Endothelial cell of umbilical vein (primary cell): ENCODE measurements around the gene SEC61A1.

Experiments used
- POLR2AphosphoS5 ChIP-seq: IDR thresholded peaks from 2 replicates; pipeline ENCODE4 v1.6.1; 2012; ENCODE audit warnings: low read depth, mild to moderate bottlenecking, control low read depth, low read length, moderate library complexity; ENCODE audit not compliant: insufficient read depth
- TF ChIP-seq, protein P1 (sequence below), 2 donors: IDR thresholded peaks; 1 replicate in 1 of 2; 2 replicates in 1 of 2; pipeline ENCODE4 v1.5.1; 2011; ENCODE audit warnings: low read length in 2 of 2, mild to moderate bottlenecking in 2 of 2, moderate library complexity in 2 of 2, control low read depth in 1 of 2, inconsistent platforms in 1 of 2, low read depth in 1 of 2; ENCODE audit not compliant: insufficient read depth in 1 of 2; ENCODE audit errors: extremely low read depth in 1 of 2

DNA sequence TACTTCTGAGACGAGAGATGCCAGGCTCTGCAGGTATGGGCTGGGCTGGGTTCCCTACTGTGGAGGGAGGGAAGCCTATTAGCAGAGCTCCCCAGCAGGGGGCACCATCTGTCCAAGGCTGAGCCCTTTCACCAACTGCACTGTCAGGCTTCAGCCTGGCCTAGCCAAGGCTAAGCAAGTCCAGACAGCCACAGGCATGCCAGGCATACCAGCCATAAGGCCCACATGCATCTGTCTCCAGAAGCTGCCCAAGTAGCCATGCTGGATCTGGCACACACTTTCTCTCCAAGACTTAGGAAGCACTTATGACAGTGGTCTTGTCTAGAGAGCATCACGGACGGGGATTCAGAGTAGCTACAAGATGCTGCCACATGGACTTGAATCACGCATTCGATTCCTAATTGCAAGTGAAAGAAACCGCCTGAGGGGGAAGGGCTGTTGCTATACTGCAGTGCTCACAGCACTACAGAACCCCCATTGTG lies 43.0 kb downstream of the SEC61A1 start:
- TF ChIP-seq, protein P1, sequence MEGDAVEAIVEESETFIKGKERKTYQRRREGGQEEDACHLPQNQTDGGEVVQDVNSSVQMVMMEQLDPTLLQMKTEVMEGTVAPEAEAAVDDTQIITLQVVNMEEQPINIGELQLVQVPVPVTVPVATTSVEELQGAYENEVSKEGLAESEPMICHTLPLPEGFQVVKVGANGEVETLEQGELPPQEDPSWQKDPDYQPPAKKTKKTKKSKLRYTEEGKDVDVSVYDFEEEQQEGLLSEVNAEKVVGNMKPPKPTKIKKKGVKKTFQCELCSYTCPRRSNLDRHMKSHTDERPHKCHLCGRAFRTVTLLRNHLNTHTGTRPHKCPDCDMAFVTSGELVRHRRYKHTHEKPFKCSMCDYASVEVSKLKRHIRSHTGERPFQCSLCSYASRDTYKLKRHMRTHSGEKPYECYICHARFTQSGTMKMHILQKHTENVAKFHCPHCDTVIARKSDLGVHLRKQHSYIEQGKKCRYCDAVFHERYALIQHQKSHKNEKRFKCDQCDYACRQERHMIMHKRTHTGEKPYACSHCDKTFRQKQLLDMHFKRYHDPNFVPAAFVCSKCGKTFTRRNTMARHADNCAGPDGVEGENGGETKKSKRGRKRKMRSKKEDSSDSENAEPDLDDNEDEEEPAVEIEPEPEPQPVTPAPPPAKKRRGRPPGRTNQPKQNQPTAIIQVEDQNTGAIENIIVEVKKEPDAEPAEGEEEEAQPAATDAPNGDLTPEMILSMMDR (IDR thresholded peaks at IDR 0.05; ENCODE audit: extremely low read depth in 1 of 2, insufficient read depth in 1 of 2, low read depth in 1 of 2, low read length in 2 of 2) = peak; percentile 89 to 92
- TF ChIP-seq POLR2AphosphoS5 = no peak
